ENCODE data around the gene VPS26C.

DNA sequence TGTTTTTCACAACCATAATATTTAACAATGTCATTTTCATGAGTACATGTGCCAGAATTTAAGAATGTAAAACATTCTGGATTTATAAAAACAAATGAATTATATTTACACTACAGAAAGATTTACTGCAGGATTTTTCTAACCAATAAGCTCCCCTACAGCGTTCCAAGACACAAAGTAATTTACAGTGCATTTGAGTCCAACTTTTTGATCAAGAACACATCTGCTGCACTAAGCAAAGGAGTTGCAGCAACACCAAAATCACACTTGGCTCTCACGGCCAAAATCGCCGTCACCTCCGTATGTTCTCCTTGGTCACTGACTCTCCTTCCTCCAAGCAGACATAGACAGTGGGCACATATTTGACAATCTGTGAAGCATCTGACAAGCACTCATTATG is 7.7 kb downstream of the VPS26C start:
- TF ChIP-seq, protein P1, sequence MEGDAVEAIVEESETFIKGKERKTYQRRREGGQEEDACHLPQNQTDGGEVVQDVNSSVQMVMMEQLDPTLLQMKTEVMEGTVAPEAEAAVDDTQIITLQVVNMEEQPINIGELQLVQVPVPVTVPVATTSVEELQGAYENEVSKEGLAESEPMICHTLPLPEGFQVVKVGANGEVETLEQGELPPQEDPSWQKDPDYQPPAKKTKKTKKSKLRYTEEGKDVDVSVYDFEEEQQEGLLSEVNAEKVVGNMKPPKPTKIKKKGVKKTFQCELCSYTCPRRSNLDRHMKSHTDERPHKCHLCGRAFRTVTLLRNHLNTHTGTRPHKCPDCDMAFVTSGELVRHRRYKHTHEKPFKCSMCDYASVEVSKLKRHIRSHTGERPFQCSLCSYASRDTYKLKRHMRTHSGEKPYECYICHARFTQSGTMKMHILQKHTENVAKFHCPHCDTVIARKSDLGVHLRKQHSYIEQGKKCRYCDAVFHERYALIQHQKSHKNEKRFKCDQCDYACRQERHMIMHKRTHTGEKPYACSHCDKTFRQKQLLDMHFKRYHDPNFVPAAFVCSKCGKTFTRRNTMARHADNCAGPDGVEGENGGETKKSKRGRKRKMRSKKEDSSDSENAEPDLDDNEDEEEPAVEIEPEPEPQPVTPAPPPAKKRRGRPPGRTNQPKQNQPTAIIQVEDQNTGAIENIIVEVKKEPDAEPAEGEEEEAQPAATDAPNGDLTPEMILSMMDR (IDR thresholded peaks at IDR 0.05) = no peak
- no peak for TF ChIP-seq POLR2A (IDR thresholded peaks at IDR 0.05)

Measured in right lobe of liver (tissue), 4 donors.